ENCODE data around the gene CITED2.
"Not testable (repeated sequence)": the region's sequence is repeated elsewhere in the genome, so short reads cannot be mapped to it uniquely, and the experiment has no call there.

The CITED2 gene

DNA sequence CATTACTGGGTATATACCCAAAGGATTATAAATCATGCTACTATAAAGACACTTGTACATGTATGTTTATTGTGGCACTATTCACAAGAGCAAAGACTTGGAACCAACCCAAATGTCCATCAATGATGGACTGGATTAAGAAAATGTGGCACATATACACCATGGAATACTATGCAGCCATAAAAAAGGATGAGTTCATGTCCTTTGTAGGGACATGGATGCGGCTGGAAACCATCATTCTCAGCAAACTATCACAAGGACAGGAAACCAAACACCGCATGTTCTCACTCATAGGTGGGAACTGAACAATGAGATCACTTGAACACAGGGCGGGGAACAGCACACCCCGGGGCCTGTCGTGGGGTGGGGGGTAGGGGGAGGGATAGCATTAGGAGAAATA is 10.7 kb downstream of the CITED2 start:
- DNase-seq: not testable (repeated sequence)

DNA sequence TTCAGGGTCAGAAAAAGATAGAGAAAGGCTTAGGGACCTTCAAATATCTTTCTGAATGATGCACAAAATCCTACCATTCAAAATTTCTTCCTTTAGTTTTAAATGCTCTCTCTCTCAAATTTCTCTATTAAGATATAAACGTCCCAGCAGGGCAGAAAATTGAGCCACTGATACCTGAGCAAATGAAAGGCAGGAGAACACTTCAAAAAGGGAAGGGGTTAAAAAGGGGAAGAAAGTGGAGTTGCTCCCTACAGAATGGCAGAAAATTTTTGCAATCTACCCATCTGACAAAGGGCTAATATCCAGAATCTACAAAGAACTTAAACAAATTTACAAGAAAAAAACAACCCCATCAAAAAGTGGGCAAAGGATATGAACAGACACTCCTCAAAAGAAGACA is 11.3 kb downstream of the CITED2 start:
- DNase-seq: not testable (repeated sequence)

DNA sequence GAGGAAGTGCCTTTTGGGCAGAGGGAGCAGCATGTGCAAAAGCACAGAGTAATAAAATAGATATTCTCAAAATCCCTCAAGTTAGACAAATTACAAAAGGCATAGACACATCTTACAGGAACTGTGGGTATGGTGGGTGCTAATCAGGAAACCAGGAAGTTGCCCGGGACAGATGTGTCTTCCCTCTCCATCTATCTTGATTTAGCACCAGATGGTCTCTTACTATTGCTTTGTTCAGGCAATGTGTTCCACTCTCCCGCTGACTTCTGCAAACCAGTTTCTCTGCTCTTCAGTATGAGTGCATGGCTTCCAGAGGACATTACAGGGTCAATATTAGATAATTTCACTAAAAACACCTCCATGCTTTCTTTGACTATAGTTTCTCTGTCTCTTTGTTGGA is 13.2 kb downstream of the CITED2 start:
- no peak for DNase-seq

DNA sequence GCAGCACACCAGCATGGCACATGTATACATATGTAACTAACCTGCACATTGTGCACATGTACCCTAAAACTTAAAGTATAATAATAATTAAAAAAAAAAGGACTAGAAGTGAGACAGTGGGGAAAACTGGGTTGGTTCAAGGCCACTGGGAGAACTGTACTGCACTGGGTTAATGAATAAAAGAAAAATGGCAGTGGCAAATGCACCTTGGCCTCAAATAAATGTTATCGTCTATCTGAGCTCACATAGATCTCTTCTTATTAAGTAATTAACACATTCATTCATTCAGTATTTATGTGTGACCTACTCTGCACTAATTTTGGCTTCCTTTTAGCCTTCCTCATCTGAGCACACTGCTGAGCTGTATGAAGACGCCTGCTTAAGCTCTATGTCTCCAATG is 17.5 kb downstream of the CITED2 start:
- no peak for DNase-seq

DNA sequence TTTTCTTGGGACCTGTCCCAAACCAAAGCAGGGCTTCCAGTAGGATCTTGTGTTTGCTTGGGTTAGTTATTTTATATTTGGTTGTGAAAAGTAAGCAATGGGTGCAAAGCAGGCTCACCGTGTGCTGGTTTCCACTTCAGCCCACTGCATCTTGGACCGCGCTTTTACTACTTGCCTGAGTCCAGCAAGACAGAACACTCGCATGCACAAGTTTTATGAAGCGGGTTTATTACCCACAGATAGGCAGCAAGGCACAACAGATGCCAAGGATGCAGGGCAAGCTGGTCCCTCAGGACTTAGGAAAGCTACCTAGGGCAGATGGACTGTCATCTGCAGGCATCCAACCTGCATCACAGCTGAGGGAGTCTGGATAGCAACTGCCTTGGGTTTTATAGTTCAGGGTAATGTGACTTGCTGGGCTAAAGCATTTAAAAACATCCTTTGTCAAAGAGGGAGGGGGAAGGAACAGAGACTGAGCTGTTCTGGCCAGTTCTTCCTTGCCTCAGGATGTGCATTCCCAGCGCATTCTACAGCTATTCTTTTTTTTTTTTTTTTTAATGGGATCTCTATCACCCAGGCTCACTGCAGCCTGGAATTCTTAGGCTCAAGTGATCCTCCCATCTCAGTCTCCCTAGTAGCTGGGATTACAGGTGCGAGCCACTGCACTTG is 18.5 kb downstream of the CITED2 start:
- no peak for DNase-seq

DNA sequence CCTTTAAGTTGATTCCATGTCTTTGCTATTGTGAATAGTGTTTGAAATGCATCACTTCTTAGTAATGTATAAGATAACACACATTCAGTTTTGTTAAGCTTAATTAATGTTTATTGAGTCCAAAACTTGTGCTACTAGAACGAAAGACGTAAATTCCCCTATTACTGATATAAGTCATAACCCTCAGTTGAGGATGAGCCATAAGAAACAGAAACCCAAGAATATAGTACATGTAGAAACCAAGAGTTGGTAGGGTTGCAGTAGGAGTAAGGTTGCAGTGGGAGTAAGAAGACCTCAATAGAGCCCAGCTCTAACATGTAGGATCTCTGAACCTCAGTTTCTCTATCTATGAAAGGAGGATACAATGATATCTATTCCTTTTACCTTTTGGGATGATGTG is 19.3 kb downstream of the CITED2 start:
- DNase-seq: no peak

DNA sequence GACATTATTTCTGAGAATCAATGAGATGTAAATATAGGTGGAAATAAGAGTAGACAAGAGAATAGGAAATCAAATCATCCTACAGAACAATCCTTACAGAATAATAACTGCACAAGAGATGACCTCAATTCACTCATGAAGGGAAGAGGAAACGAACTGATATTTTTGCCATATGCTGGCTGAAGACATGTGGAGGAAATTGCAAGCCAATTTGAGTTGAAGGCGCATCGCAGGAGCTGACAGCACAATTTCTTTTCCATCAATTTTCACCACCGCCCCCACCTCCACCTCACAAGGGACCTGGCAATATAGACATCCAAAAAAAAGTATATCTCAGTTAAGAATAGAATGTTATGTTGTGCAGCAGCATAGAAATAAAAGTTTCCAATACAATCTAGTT is 20.3 kb downstream of the CITED2 start:
- DNase-seq: no peak

DNA sequence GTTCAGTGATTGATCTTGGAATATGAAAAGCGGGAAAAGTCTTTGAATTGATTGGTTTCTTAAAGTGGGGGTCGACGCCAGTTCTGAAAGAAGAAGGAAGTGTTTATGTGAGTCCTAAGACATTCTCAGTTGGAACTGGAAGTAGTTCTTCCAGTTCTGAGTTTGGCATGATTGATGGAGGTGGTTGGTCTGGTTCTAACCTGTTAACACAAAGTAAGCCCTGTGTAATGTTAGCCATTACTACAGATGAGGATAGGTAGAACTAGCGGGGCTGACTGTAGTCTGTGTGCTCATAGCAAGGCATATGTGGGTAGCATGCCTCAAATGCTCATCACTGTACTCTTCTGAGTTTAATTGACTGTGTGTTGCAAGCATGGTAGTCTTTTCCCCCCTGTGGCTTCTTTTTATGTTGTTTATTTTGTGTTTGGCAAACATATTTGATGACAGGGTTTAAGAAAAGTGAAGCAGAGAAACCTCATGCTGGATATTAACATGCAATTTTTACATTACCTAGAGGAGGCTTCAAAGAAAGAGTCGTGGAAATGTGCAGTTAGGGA is 24.9 kb downstream of the CITED2 start:
- DNase-seq: no peak

DNA sequence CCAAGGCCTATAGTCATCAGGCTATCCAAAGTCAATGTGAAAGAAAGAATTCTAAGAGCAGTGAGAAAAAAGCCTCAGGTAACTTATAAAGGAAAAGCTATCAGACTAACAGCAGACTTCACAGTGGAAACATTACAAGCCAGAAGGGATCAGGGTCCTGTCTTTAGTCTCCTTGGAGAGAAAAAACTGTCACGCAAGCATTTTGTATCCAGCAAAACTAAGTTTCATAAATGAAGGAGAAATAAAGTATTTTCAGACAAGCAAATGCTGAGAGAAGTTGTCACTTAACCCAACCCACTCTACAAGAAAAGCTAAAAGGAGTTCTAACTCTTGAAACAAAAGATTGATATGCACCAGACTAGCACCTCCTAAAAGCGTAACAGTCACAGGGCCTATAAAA is 28.1 kb downstream of the CITED2 start:
- no peak for DNase-seq

DNA sequence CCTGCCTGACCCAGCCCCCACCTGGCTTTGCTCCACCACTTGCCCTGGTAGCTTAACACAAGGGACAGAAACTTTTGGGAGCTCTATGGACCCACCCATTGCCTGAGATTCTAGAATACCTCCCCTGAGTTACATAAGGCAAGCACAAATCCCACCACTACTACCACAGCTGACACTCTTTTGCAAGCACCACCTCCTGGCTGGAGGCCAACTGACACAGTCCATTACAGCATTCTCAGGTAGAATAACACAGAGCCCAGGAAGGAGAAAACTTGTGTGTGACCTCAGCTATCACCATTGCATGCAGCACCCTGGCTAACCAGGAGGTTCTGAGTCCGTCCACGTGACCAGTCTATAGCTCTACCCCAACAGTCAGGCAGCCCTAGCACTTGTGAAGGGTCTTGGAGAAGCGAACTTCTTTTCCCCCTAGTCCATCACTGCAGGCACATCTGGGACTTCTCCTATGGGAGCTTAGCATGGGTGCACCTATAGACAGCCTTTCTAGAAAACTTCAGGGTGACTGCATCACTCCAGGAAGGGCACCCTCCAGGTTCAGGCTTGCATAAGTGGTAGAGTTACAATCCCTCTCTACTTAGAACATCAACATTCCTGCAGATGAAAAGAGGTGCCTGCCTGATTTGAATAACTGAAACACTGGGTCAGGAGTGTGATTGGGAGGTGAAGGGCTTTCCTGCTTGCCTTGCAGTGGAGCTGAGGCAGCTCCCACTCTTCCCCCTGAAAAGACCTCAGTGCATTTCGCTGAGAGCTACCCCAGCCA is 30.1 kb downstream of the CITED2 start:
- no peak for DNase-seq

DNA sequence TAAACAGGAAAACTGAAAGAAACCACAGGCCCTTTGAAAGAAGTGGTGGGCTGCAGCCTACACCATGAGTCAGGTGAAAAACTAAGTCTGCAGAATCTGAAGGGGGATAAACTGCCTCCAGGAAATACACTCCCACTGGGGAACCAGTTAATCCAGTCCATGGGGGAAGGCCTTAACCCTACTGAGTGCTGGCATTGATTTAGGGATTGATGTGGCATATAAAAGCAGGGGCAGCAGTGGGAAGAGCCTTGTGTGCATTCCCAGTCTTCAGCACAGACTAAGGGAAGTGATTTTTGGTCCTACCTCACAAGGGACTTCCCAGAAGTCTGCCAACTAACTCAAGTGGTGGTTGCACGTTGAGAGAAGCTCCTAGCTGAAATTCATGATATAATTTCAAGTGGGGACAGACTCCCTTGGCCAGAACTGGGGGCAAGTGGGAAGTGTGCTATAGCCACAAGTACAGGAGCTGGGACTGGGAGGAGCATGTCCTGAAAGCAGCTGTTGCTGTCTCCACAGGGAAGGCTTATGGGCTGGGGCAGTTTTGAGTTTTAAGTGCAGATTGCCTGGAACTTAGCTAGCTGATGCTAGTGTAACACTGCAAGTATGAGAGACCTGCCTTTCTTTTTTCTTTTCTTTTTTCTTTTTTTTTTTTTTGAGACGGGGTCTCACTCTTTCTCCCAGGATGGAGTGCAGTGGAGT is 31.2 kb downstream of the CITED2 start:
- no peak for DNase-seq

DNA sequence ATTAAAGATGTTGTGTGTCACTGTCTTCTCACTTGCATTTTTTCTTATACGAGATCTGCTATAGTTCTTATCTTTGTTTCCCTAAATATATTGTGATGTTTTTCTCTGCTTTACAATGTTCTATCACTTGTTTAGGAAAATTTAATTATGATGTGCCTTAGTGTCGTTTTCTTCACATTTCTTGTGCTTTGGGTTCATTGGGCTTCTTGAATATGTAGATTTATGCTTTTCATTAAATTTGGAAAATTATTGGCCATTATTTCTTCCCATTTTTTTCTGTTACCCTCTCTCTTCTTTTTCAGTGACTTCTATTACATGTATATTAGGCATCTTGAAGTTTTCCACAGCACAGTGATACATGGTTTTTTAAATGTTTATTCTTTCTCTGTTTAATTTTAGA is 33.4 kb downstream of the CITED2 start:
- no peak for DNase-seq

DNA sequence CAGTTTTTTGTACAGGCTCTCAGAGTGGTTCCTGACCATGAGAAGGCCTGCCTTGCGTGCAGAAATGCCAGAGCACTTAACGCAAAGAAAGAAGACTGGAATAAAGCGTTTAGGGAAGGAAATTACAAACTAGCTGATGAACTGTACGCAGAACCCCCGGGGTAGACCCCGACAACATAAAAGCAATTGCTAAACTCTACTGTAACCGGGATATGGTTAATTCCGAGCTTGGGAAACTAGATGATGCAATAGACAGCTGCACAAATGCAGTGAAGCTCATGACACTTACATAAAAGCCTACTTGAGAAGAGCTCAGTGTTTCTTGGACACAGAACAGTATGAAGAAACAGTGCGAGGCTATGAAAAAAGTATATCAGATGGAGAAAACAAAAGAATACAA is 35.7 kb downstream of the CITED2 start:
- DNase-seq: no peak

DNA sequence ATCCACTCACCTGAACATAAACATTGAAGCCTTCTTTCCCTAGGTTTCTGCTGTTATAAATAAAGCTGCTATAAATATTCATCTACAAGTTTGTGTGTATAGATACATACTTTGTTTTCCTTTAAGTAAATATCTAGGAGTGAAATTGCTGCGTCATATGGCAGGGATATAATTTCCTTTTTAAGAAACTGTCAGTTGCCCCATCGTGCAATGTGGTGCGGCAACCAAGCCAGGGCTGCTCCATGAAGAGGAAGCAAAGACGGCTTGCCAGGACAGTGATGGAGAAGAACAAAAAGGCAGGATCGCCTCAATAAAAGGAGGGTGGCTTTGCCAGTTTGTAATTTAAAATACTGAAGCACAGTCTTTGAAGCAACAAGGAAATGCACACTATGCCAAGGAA is 36.6 kb downstream of the CITED2 start:
- DNase-seq: no peak

DNA sequence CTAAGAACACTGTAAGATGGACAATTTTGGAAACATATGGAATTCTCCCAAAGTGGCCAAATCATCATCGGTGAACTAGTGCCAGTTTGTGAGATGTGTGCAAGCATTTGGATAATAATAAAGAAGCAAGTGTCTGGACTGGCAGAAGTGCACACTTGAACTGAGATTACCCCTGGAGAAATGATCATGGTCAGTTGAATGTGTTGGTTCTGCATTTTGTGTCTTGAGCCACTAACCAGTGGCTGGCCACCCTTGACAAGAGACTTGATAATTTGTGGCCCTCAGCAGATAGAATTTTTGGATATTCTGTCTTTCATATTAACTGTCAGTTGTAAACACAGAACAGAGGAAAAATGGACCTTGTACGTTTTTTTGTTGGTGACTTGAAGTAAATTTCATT is 37.4 kb downstream of the CITED2 start:
- no peak for DNase-seq

DNA sequence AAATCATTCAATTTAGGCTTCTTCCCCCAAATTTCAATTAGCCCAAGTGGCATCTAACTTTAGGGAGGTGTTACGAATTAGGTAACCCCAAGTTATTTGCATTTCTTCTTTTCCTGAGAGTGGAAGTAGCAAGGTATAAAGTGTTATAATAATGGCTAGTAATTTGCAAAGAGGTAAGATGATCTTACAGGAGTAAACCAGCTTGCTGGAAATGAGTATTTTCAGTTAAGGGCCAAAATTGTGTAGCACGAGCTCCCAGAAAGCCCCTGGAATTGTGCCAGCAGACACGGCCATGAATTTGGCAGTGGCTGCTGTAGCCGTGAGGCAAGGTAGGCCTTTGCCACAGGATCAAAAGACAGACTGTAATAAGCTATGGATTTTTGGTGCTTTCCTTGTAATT is 38.0 kb downstream of the CITED2 start:
- no peak for DNase-seq

DNA sequence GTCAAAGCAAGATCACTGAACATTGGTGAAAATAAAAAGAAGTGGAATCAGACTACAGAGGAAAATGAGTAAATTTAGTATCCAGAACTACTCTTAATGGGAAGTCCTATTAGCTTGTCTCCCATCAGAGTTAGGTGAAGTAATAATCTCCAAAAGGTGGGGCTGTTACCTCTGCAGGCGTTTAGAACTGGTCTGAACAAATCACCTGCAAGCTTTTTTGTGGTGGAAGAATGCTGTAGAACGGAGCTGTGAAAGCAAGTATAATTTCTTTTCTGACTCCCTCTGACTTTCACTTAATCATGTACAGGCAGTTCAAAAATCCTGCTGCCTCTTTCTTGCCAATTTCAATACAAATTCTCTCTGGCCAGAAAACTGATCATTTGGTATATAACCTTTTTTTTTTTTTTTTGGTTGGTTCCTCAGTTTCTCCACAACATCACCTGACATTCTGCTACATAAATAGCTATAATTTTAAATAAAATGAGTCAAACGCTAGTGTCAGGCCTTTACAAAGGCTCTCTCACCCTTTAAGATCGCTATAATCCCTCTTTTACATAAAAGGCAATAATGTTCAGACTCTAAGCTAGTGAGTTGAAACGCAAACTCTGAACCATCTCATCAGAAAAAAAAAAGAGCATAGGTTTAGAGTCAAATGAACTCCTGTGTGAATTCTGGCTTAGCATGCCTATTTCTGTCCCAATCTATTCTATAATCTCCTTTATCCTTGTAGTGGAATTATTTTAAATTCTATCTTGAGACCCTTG is 38.8 kb downstream of the CITED2 start:
- DNase-seq: no peak

DNA sequence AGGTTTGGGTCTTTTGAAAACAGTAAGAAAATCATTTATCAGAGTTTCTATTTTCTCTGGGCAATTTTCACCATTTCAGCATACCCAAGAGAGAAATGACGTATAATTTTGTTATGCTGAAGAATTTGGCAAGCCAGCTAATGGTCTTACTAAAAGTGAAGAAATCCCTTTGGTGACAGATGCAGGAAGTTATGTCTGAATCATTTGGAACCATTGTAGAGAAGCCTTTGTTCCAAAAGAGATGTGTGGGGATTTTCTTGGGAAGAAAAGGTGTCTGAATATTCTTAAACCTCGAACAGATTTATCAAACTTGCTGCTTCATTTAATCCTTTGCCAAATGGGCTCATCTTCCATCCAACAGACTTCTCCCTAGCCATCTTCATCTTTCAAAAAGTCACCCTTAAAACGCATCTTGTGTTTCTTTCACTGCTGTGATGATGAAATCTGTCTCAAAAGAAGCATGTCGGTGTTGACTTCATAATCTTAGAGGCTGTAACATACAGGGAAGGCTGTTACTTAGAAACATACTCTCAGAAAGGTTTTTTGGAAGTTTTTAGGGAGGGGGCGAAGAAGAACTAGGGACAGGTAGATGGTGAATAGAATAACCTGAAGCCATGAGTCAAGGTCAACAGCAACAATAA is 39.5 kb downstream of the CITED2 start:
- DNase-seq: no peak

DNA sequence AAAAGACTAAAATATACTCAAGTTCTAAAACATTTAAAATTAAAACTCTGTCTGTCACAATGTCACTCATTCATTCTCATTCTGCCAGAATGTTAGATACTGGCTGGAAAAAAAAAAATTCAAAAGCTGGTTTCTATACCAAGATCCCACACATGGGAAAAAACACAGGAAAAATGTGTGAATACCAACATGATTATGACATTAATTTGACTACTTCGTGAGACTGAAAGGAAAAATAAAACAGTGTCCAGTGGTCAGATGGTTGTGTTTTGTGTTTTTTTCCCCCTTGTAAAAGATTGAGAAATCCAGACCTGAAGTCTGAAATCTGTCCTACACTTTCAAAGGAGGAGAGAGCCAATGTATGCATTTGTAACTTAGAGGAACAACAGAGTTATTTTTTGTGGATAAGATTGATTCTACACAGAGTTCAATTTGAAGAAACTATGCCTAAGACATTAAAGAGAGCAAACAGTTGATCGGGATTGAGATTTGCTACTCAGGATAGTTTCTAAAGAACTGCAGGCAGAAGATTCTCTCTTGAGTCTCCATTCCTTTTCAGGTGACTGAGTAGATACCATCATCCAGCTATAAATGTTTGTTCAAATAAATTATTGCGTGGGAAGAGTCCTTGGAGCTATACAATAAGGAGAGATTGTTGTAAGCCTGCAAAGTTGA is 43.5 kb downstream of the CITED2 start:
- no peak for DNase-seq

DNA sequence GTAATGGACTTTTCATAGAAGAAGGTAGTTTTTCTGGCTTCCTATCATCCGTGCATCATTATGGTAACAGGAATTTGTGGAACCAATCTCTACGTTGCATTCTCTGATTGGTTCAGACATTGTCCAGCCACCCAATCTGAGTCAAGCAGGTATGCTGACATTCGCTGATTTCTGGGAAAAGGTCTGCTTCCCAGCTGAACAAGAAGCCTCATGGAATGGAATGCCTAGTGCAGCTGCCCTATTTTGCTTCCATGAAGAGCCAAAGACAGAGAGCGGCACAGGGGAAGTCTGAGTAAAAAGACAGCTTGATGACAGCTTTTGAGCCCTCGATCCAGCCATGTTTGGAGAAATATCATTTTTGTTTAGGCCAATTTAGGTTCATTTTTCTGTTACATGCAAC is 44.1 kb downstream of the CITED2 start:
- DNase-seq: no peak

DNA sequence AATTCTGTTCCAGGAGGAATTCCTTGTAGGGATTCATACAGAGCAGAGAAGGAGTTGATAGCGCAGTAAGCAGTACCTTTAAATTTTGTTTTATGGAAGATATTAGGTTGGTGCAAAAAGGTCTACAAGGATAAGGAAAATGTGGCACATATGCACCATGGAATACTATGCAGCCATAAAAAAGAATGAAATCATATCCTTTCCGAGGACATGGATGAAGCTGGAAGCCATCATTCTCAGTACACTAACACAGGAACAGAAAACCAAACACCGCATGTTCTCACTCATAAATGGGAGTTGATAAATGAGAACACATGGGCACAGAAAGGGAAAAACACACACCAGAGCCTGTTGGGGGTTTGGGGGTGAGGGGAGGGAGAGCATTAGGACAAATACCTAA is 45.2 kb downstream of the CITED2 start:
- no peak for DNase-seq

DNA sequence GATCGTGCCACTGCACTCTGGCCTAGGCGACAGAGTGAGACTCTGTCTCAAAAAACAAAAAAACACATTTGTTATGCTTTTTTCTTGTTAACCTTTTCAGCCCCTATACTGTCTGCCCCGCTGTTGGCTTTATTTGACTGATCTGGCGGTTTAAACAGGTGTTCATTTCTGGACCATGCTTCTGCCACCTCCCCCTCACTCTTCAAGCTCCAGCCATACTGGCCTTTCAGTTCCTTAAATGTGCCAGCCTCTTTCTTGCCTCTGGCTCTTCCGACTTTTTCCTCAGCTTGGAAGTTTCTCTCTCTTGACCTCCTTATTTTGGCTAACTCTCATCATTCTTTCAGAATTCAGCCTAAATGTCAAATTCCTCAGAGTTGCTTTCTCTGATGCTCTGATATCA is 47.4 kb downstream of the CITED2 start:
- no peak for DNase-seq
